ENCODE measurements around the gene ATP8B1. TPM values are rescaled to one million over a fixed set of nuclear protein-coding genes. Genes with fewer than 3 reads are reported as not detected.

ATP8B1 gene
- total RNA-seq, 3 donors from 2014 or later, result 175 to 406 (median 316) TPM

- TF ChIP-seq, protein P1, sequence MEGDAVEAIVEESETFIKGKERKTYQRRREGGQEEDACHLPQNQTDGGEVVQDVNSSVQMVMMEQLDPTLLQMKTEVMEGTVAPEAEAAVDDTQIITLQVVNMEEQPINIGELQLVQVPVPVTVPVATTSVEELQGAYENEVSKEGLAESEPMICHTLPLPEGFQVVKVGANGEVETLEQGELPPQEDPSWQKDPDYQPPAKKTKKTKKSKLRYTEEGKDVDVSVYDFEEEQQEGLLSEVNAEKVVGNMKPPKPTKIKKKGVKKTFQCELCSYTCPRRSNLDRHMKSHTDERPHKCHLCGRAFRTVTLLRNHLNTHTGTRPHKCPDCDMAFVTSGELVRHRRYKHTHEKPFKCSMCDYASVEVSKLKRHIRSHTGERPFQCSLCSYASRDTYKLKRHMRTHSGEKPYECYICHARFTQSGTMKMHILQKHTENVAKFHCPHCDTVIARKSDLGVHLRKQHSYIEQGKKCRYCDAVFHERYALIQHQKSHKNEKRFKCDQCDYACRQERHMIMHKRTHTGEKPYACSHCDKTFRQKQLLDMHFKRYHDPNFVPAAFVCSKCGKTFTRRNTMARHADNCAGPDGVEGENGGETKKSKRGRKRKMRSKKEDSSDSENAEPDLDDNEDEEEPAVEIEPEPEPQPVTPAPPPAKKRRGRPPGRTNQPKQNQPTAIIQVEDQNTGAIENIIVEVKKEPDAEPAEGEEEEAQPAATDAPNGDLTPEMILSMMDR (IDR thresholded peaks at IDR 0.05), result no peak
- peaks cover 9% of the 10 kb centered on the region for H3K4me1 ChIP-seq (ENCODE audit: low read depth)
- DNase-seq (no peak), ATAC-seq (no peak)
- intact Hi-C loops (cut with DNase I, micrococcal nuclease), result no loop called here
- no peaks in the 10 kb centered on the region for H3K36me3 ChIP-seq (ENCODE audit: low read depth)
- no peaks in the 10 kb centered on the region for H3K9me3 ChIP-seq
- H3K4me3 ChIP-seq, result no peak overlapping the region
Measured at GRCh38 chr18:57804557-57804956, 1.4 kb upstream of the ATP8B1 start.

DNA sequence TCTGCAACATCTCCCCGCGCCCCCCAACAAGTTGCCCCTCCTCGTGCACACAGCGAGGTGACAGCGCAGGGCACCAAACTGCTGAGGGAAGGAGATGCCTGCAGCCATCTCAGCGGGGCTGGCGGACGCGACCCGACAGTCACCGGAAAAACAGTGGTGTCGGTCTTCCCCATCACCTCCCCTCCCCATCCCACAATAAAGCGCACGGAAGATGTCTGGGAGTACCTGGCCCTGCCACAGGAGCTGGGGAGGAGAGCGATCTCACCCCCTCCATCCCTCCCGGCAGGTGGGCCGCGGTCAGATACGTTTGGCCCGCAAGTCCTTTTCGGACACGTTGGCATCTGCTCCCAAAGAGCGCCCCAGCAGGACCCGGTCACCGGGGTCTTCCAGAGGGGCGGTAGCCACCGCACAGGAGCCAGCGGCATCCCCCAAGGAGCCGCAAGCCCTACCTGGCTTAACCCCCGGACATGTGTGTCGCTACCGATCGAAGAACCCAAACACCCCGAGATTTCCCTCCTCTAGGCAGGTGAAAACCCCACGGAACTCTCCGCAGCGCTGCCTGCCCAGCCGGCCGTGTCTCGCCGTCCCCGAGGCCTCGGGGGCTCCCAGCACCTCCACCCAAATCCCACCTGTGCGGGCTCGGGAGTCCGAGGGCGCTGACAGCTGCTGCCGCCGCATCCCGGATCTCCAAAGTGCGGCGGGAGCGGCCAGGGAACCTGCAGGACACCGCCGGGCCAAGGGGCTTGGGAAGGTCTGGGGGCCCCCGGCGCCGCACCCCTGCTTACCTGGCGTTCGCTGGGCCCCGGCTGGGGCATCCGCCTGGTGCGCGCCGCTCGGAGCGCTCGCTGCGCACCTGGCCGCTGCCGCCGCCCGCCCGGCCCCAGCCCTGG is 657 bp downstream of the ATP8B1 start:
- intact Hi-C loops (cut with DNase I, micrococcal nuclease), result no loop called here
- H3K4me3 ChIP-seq, result peak overlapping the region; percentile 59
- no peaks in the 10 kb centered on the region for H3K9me3 ChIP-seq
- peak in 1 of 3 donors; percentile 53 for DNase-seq
- no peaks in the 10 kb centered on the region for H3K36me3 ChIP-seq (ENCODE audit: low read depth)
- ATAC-seq, result no peak
- peaks cover 19% of the 10 kb centered on the region for H3K4me1 ChIP-seq (ENCODE audit: low read depth)
- TF ChIP-seq, protein P1 (IDR thresholded peaks at IDR 0.05), result no peak

GRCh38 chr18:57801761-57802212 is 1.3 kb downstream of the ATP8B1 start:
- DNase-seq, result peak in 2 of 3 donors; percentile 50 to 54
- intact Hi-C loops (cut with DNase I, micrococcal nuclease), result no loop called here
- H3K36me3 ChIP-seq (ENCODE audit: low read depth), result no peaks in the 10 kb centered on the region
- peaks cover 17% of the 10 kb centered on the region for H3K4me1 ChIP-seq (ENCODE audit: low read depth)
- TF ChIP-seq, protein P1 (IDR thresholded peaks at IDR 0.05), result no peak
- no peak for ATAC-seq
- no peaks in the 10 kb centered on the region for H3K9me3 ChIP-seq
- peak overlapping the region; percentile 59 for H3K4me3 ChIP-seq

DNA sequence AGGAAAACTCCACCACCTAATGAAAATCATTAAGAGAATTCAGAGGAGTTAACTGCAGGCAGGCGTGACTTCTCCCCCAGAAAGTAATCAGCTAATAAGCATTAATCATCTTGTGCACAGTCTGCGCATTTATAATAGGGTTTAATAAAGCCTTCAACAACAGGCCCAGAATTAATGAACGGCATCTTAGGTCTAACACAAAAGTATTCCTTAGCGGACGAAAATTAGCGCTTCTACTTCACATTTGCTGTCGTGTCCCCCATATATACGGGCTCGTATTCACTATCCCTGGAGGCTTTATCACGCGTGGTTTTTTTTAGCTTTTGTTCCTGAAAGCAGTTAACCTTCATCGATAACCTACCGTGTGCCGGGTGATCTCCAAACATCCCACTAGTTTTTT is 1.8 kb downstream of the ATP8B1 start:
- TF ChIP-seq, protein P1 (IDR thresholded peaks at IDR 0.05), result no peak
- Histone ChIP-seq H3K9me3 (no peaks in the 10 kb centered on the region), H3K4me3 (peak overlapping the region; percentile 59), H3K4me1 (ENCODE audit: low read depth) (peaks cover 17% of the 10 kb centered on the region), H3K36me3 (ENCODE audit: low read depth) (no peaks in the 10 kb centered on the region)
- DNase-seq (no peak), ATAC-seq (no peak)
- intact Hi-C loops (cut with DNase I, micrococcal nuclease), result no loop called here

DNA sequence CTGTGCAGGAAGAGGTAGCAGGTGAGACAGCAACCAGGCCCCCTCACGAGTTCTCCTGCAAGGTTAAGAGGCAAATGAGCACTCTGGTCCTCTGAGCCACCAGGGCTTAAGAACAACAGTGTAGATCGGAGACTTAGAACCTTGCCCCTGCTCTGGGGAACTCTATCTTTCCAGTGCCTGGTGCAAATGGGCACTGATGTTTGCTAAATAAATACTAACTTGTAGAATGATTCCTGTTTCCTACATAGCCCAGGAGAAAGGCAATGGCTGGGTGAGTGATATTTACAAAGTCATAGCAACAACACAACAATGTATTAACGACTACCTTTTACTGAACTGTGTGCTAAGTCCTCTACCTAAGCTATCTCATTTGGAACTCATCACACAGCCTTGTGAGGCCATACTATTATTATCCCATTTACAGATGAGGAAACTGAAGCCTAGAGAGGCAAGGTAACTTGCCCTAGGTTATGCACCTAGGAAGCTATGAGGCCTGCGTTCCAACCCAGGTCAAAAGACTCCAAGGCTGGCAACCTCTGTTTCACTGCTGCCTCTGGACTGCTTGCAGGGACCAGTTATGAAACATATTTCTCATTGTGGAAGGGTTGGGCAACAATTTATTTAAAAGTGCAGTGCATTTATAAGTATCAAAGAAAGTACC is 4.3 kb downstream of the ATP8B1 start:
- ATAC-seq (peak; percentile 16), DNase-seq (no peak)
- Histone ChIP-seq H3K36me3 (ENCODE audit: low read depth) (no peaks in the 10 kb centered on the region), H3K4me3 (no peak overlapping the region), H3K4me1 (ENCODE audit: low read depth) (peaks cover 35% of the 10 kb centered on the region), H3K9me3 (no peaks in the 10 kb centered on the region)
- intact Hi-C loops (cut with DNase I, micrococcal nuclease), result no loop called here
- TF ChIP-seq, protein P1 (IDR thresholded peaks at IDR 0.05), result no peak

Measured in mucosa of descending colon (tissue), 3 donors.